HuH-7.5 (cell line): ENCODE measurements around the gene RNU6-8.

ENCODE experiments used
- DNase-seq: peaks from one replicate; pipeline ENCODE4 v3.0.0; 2011; ENCODE audit warnings: low spot score

Gene RNU6-8

DNA sequence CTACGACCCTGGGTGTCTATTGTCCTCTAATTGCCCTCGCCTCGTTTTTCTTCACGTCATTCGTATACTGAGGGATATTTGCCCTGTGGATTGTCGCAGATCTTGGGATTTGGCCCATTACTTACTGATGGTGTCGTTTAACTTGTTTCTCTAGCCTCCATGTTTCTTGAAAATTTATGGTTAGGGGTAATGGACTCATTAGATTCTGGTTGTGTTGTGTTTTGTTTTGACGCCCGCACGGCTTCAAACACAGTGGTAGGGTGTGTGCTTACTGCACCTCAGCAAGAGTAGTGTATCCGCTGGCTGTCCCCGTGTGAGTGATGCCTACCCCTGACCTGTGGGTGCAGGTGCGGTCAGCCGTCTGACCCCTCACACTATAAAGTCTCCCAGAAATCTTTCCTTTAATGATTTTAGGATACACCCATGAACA is 874 bp upstream of the RNU6-8 start:
- no peak for DNase-seq

DNA sequence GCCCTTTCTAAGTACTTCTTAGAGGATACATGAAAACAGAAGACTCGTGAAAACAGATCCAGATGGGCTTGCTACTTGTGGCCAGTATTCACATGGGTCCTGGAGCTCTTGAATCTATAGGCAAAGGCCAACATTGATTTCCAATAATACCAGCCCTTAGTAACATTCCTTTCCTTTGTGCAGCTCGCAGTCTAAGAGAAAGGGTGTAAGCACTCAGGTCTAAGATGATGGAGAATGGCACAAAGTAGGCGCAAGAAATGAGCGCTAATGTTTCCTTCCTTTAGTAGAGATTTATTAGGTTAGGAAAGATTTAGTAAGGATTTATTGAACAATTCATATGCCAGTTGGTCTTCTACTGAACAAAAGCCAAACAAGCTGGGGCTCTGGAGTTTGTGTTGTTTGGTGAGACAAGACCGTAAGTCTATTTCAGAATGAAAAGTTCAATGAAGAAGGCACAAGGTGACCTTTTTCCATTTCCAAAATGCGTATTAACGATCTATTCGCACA is 525 bp downstream of the RNU6-8 start:
- DNase-seq = peak; percentile 33

DNA sequence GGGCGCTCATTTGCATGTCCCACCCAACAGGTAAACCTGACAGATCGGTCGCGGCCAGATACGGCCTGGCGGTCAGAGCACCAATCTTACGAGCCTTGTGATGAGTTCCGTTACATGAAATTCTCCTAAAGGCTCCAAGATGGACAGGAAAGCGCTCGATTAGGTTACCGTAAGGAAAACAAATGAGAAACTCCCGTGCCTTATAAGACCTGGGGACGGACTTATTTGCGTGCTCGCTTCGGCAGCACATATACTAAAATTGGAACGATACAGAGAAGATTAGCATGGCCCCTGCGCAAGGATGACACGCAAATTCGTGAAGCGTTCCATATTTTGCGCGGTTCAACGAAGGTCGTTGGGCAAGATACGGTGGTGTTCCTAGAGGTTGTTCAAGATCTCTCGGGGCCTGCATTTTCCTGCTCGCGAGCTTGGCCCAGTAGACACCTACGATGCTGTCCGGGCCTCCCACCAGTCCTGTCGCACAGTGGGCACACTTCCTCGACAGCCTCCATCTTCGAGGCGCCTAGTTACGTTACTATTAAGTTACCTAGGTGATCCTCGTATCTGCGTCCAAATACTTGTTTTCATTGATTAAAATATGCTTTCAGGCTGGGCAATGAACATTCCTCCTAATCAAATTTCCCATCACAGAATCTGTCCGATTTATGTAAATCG is 1.1 kb downstream of the RNU6-8 start, which contains the start of gene RNU6-7:
RNU6-7 (plus strand) TSS at position 230 of the 675 bp plus-strand sequence.
- DNase-seq = peak; percentile 37

DNA sequence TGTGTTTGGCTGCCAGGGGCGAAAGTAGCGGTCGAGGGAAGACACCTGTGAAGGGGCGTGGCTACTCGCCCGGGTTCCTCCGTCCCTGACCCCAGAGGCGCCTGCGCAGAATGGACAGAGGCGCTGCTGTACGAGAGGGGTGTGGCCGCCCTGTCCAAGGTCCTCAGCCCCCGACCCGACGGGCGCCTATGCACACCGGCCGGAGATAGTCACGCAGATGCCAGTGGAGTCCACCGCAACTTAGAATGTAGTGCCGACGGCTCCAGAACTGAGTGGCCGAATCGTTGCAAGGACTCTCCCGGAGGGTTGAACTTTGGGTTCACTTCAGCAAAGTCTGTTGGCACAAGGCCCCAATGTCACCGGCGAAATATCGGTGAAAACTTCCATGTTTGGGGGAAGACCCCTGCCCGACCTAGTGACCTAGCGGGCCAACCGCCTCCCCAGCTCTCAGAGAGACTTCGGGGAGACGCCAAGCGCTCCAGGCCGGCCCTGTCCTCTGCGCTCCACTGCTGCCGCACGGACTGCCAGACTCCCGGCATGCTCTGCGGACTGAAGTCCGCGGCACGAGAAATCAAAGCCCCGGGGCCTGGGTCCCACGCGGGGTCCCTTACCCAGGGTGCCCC is 1.8 kb downstream of the RNU6-8 start:
- DNase-seq = peak; percentile 97

DNA sequence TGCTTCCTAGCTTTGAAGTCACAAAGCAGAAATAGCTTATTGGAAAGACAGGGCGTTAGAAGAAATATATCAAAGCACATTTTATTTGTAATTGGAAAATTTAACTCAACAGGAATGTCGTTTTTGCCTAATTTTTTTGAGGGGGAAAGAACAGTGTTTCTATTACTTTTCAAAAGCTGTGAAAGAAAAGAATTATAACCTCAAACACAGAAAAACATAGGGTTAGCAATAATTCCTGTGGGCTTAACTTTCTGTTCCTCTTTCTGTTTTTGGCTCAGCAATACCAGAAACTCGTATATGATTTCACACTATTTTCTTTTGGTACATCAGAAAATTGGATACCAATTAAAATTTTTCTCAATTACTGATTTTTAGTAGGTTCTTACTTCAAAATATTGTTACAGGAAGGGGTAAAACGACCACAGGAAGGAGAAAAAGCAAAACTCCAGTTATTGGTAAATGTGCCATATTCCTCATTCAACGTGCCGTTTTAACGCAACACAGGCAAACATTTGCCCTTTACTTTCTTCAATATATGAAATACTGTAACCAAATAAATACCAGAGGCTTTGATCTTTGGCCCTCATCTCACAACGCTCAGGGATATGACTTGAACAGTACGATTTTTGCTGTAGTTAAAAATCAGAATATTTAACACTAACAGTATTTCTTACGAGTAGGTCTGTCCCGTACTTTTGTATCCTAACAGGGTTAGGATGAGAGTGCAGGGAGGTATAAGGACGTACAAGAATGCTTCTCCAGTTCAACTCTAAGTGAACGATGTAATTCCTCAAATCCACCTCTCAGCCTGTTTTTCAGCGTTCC is 2.5 kb downstream of the RNU6-8 start:
- DNase-seq = no peak

DNA sequence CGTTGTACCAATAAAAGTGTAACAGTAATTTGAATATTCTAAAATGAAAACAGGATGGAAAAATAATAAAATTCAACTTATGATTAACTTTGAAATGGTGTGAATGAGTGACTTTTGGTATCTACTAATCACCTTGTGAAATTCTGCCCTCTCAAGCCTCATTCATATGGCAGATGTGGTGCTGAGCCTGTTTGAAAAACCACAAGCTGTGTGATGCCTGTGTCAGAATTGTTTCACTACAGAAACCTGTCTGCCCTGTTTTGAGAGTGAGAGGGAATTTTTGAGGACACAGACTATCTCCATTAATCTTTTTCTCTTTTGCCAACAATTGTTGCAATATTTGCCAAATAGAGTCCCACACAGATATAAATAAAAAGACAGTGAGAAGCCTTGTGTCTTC is 5.2 kb downstream of the RNU6-8 start:
- no peak for DNase-seq

DNA sequence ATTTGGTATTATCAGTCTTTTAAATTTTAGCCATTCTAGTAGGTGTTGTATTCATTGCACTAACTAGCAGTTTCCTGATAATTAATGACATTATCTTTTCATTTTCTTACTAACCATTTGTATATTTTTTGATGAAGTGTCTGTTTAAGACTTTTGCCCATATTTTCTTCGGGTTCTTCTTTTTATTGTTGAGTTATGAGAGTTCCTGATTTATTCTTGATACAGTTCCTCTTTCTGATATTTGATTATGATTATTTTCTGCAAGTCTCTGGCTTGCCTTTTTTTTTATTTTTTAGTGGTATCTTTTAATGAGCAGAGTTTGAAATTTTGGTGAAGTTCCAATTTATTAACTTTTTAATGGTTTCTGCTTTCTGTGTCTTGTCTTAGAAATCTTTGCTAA is 7.4 kb downstream of the RNU6-8 start:
- no peak for DNase-seq

DNA sequence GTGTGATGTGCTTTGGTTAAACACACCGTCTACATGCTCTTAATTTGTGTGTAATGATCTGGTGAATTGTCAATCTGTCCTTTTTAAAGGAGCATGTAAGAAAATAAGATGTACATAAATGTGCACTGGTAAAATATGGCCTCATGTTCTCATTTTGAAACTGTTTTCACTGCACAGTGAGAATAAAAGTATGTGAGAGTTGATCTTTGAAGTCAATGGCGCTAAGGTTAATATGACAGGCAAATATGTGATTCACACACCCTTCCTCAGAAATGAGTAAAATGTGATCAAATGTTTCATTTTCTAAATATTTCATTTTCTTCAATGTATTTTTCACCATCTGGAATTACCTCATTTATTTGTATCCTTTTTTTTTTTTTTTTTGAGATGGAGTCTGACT is 9.5 kb downstream of the RNU6-8 start:
- DNase-seq = no peak

DNA sequence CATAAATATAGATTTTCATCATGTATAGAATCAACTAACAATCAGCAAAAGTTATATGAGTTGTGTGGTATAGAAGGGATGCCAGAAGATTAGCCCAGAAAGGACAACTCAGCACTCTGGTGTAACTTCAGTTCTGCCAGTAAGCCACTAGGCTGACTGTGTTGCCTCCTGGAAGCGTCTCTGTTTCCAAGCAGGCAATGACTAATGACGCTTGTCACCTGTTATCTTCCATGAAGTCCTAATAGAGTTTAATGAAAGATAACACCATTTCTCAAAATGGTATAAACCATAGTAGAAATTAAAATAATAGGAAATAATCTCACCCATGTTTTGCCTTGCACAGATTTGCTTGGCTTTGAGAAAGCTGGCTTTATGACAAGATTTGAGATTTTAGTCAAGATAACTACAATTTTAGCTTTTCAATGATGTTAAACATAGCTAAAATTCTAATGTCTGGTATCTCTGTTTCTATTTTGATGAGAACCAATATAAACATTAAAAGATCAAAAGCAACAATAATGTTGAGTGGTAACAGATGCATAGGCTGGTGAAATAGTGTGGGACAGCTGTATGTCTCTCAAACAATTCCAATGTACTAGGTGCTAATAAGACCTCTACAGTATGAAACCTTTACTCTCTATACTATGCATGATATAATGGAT is 10.2 kb downstream of the RNU6-8 start:
- no peak for DNase-seq

DNA sequence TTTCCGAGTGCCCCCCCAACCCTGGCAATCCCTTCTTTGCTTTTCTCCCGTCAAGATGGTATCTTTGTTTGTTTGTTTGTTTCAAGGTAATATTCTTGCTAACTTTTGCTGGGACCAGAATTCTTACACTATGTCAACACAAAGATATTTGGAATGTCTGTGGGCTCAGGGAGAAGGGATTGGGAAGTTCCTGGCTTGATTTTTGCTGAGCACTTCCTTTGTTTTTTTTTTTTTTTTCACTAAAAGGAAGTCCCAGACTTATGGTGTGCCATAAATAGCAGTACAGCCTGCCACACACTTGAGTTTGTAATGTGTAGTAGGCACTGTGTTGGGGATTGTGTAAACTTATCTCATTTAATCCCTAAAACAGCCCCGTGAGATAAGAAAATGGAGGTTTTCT is 12.4 kb downstream of the RNU6-8 start:
- DNase-seq = no peak

DNA sequence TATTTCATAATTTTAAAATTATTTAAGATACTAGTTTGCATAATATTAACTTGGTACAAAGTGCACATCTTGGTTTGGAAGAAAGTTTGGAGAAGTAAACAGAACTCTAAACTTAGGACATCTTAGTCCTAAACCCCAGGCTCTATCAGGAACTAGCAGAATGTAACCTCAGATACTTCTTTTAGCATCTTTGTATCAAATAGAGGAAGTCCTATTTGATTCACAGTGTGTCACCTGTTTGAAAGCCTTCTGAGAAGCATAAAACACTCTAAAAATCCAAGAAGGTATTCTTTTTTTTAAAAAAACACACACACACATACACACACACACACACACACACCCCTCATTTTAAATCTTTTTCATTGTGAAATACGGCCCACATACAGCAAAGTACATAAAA is 13.3 kb downstream of the RNU6-8 start:
- DNase-seq = no peak

DNA sequence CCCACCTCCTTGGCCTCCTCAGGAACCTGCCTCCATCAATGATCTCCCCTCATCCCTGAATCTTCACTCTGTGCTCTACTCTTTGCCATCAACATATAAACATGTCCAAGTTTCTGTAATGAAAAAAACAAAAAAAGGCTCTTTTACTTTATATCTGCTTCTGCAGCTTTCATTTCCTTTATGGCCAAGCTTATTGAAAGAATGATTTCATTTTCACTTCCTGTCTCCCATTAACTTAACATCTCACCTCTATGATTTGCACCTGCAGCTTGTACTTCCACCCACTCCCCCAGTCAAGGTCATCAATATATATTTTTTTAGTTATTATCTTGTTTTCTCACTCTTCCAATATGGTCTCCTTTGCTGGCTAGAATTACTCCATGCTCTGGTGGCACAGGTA is 16.8 kb downstream of the RNU6-8 start:
- no peak for DNase-seq

DNA sequence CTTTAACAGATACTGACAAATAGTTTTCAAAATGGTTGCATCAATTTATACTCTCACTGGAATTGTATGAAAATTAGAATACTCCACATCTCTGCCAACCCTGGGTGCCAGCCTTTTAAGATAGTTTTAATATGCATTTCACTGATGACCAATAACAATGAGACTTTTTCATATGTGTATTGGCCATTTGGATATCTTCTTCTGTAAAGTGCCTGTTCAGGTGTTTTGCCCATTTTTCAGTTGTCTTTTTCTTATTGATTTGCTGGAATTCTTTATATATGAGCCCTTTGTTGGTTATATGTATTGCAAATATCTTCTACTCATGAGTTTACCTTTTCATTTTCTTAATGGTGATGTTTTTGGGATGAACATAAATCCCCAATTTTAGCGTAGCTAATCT is 18.0 kb downstream of the RNU6-8 start:
- DNase-seq = no peak

DNA sequence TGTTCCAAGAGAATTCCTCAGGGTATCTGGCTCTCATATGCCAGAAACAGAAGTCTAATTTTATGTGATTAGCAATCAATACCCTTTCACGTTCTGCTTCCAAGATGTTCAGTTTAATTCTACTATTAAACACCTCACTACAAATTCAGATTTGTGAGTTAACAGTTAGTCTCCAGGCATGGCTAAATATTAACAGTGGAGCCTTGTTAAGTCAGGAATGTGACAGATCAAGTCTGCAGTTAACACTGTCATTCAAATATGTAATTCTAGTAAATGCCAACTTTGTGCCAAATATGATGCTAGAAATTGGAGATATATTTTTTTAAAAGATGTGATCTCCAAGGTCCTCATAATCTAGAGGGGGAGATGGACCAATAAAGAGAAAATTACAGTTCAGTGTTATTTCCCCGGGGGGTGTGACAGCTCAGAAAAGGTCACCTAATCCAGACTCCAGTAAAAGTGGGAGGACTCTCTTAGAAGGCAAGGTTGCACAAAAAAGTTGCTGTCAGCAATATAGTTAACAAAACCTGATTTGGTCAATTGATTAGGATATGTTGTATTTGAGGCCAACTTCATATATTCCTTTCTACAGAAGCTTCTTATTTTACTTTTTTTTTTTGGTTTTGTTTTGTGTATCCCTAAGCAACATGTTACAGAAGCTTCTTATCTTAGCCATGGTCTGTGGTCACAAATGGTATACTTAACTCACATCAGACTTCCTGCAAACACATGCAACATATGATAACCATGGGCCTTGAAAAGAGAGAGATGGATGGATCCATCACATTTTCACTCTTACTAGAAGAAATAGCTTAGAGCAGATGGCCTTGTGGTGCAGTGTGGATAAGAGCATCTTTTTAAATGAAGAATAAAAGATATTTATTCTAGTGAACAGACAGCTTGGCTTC is 19.7 kb downstream of the RNU6-8 start:
- no peak for DNase-seq

DNA sequence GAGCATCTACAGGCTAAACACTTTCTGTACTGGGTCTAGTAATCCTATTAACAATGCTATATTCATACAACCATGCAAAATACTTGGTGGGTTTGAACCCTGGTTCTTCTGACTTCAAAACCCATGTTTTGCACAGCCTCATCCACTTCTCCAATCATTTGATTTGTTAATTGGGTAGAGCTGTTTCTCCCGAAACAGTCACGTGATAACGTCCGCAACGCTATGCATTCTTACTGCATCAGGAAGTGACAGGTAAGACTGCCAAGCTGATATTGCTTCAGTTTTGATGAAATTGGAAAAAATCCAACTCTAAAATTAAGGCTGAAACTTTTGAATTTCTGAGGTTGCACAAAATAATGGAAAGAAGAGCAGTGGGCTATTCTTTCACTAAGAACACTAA is 31.6 kb downstream of the RNU6-8 start:
- no peak for DNase-seq

DNA sequence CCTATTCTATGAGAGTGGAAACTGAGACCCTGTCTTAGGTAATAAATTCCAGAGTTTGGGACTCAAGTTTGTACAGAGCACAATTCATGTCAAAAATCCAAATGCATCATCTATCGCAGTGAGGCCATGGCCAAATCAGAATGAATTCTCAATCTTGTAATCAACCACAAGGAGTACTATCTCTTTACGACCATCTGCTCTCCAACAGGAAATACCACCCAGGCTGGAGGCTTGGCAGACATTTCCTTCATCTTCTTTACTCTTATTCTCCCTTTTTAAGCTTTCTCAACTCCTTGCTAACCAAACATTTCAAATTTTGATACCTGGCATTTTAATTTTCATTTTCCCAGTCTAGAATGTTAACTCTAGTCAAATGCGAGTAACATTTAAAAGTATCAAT is 33.9 kb downstream of the RNU6-8 start:
- no peak for DNase-seq

DNA sequence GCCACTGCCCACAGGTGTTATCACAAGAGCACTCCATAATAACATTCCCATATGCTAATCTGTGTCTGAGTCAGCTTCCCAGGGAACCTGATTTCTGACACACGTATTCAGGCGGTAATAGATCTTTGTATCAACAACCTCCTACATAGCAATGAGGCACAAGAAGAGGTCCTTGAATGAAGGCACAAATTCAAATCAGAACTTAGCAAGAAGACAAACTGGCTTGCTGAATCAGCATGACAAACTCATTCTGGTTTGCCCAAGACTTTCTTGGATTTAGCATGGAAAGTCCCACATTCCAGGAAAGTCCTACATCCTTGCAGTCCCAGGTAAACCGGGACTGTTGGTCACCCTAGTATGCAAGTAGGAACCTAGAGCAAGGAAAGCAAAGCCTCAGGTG is 35.2 kb downstream of the RNU6-8 start:
- DNase-seq = no peak

DNA sequence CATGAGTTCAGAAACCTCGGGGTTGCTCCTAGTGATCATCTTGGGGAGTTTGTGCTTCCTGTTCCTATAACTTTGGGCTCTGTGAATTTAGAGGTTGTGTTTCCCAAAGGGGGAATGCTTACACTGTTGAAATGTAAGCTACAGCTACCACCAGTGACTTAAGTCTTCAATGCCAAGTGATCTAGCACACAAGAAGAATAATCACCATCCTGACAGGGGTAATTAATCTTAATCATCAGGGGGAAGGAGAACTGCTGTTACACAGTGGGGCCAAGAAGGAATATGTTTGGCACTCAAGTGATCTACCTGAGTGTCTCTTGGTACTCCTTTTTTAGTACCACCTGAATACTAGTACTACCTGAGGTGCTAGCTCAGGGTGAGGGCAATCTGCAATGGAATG is 36.1 kb downstream of the RNU6-8 start:
- no peak for DNase-seq

DNA sequence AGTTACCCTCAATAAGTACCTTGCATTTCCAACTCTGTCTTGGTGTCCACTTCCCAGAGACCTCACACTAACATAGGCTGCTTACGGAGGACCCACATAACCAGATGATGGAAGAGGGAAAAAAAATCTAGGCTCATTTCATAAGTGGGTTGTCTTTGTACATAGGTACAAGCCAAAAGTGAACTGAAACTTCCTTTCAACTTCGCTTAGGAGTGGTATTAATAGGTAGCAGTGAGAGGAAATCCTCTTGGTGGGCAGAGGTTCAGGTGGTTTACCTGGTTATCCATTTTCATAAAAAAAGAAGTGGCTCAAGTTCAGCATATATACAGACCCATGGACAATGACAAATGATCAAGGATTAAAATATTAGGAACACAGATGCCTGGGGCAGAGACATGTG is 37.0 kb downstream of the RNU6-8 start:
- DNase-seq = no peak
